ENCODE data around the gene NOX3.

Gene NOX3

DNA sequence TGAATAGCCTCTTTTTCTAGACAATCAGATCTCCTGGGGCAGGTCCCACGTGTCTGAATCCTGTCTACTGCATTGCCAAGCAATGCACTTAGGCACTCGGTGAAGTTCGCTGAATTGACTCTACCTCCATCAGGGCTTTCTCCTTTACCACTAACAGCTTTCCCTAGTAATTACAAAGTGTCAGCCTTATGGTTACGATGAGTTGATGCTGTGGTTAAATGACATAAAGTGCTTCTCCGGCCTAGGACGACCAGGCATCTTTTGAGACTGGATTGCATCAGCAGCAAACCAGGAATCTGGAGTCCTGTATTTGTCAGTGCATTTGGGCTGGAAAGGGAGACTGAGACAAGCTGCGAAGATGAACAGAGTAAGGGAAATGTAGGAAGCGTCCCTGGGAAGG is 21.5 kb downstream of the NOX3 start:
- DNase-seq = no peak

DNA sequence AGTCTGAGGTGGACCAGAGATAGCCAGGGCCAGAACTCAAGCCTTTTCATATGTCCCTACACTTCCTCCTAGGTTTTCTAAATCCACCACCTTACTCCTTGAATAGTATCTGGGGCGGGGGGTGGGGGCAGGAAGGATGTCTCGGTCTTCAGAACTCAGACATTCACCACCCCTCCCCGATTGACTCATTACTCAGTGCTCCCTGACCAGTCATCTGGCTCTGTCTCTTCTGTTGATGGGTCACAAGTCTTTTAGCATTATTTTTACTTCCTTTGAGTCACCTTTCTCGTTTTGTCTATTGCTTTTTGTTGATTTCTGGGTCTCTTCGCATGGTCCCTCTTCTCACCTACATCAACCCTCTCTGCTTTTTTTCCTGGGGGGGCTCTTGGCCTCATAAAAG is 23.3 kb downstream of the NOX3 start:
- no peak for DNase-seq

DNA sequence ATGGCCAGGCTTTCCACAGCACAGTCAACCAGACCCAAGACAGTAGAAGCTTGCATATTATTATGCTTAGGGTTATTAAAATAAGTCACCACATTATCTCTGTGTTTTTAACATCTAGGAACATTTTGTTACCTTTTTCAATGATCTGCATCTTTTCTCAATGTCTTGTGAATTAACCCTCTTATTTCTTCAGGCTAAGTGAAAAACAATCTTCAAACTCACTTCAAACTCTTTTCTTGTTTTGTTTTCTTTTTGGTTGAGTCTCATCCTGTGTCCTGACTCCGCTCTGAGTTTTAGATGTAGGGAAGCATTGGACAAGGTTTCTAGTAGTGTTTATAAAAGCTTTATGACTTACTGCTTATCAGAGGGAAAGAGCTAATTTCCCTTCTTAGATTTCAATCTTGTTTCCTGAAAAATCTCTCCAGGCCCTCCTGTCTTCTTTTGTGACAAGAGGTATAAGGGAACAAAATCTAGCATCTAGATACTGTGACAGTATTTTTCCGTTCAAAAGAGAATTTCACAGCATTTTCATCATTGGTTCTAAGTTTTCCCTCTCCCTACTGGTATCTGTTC is 26.2 kb downstream of the NOX3 start:
- DNase-seq = no peak

DNA sequence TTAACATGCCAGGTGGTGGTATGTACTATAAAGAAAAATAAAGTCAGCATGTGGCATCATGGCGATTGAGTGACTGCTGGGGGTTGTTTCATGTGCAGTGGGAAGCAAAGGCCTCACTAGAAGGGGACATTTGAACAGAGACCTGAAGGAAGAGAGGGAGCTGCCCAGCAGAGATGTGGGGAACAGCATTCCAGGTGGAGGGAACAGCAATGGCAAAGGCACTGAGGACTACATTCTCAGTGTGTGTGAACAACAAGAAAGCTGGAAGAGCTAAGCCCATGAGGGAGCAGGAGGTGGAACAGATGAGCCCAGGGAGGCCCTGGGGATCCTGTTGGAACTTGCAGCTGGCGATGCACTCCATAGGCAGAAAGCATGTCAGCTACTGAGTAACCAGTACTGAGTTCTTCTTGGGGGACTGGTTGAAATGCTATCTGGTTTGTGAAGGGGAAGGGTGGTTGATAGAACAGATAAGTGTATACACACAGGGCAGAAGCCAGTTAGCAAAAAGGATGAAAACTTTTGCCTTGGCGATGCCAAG is 29.2 kb downstream of the NOX3 start:
- no peak for DNase-seq

DNA sequence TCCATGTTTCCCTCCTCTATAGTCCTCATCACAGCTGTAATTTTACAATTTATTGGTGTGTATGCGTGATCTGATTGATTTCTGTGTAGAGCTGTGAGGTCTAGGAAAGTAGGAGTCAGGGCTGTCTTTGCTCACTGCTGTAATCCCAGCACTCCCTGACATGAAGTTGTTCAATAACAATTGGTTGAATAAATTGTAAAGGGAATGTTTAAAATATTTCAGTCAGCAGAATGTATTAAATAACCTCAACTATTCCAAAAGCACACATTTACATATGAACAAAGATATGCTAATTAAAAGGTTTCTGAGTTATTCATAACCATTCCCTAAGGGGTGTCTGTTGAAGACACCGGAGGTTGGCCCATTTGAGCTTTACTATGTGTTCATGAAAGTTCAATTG is 31.5 kb downstream of the NOX3 start:
- DNase-seq = no peak

DNA sequence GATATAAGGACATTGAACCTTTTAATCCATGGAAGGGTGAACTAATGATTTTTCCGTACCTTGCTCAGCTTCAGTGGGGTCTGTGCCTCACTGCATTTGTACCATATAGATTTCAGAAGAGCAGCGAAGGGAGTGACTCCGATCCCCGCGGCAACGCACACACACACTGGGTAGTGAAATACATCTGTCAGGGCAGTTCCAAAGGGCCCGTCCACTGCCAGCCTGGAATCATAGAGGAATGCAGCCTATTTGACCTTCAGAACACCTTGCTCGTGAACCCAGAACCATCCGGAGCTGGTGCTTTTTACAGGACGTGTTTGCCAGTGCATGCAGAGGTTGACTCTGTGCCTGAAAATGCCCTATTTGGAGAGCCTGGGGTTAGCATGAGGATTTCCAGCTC is 33.0 kb downstream of the NOX3 start:
- DNase-seq = no peak

DNA sequence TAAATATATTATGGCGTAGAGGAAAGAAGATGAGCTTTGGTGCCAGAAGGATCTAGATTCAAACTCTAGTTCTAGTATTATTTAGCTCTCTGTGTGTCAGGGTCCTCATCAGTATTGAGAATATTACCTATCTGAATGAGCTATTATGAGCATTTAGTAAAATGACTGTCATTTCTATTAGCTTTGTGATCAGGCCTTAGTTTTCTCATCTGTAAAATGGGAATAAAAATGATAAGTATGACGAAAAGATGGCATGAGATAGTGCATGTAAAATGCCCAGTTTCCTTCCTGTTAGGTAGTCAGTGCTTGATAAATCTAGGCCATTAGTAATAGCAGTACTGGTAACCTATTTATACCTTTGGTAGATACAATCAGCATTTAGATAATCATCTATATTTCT is 35.1 kb downstream of the NOX3 start:
- DNase-seq = no peak

DNA sequence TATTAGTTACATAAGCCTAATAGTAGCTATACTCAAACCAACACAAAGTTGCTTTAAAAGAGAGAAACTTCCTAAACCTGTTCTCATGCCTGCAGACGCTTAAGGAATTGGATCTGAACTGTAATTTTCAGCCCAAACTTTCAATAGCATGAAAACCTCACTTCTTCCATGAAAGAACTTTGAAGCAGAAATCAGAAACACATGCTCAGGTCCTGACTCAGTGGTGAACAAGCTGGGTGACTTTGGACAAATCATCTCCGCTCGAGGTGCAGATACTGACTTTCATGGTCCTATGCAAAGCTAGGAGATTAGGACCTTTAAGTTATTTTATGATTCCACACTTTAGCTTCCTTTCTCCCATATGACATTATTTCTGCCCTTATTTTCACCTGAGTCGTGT is 36.5 kb downstream of the NOX3 start:
- DNase-seq = no peak

DNA sequence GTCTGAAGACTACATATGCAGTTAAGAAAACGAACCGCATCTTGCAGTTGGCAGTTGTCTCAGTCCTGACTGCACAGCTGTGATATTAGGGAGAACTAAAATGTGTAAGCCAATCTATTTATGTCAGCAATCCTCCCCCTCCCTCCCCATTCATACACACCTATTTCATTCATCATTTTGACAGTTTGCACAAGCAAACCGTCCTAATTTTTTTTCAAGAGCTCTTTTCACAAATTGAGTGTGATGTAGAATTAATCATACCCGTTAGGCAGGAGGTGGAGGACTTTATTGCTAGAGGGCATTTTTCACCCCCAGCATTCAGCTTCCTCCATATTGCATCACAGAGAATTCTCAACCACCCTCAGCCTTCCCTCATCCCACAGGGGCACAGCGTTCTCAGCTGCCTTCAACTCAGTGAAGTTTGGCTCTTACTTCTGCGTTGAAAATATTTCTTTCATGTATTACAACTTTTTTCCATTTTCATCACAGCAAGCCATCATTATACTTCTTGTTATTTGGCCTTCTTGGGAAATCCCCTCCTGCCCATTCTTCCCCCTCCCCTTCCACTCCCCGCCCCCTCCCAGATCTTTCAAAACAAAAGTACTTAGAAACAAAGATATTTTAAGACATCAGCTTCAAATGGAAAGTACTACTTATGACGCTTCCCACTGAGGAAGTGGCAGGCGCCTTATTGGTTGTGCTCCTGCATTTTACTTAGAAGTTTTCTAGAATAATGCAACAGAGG is 37.5 kb downstream of the NOX3 start:
- peak; percentile 54 to 80 for DNase-seq

DNA sequence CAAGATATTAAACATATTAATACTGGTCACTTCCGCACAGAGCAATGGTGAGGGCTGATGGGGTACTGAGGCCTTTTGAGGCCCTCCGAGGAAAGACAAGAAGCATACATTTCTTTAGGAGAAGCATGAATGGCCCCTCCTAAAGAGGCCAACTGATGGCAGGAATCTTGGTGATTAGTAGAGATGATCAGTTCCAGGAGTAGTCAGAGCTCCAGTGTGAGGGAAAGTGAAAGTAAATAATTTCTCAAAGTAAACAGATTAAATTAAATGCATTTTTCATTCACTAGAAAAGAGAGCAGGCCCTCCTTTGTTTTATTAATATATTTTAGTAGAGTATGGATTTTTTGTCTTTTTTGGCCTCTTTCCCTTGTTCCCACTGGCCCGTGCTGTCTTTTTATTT is 38.2 kb downstream of the NOX3 start:
- DNase-seq = no peak

DNA sequence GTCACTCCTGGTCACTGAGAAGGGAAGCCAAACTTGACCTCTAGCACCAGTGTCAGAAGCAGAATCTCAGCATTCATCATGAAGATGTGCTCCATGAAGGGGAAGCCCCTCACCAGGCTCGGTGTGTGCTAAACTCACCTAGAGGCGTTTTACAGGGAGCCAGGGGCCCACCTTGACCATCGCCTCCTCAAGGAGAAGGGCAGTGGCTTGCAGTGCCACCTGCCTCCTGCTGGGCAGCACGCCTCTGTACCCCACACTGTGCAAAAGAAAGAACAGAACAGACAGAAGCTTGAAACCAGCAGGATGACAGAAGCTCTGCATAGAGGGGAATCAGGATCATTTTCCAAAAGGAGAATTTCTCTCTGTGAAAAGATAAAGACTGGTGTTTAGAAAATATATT is 39.7 kb downstream of the NOX3 start:
- no peak for DNase-seq

DNA sequence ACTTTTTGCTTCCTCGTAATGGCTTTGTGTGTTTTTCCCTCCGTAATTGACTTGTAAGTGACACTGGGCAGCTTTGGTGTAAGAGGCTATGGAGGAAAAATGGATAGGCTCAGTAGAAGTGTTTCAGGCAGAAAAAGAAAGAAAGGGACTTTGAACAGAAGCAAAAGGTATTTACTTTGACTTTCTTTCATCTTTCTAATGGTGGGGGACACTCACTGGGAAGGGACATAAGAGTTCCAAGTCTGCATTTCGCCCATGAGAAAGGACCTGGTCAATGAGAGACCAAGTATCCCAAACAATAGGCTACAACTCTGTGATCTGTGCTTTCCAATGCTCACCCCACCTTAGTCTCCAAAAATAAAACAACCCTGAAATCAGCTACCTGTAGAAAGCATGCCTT is 41.6 kb downstream of the NOX3 start:
- no peak for DNase-seq

DNA sequence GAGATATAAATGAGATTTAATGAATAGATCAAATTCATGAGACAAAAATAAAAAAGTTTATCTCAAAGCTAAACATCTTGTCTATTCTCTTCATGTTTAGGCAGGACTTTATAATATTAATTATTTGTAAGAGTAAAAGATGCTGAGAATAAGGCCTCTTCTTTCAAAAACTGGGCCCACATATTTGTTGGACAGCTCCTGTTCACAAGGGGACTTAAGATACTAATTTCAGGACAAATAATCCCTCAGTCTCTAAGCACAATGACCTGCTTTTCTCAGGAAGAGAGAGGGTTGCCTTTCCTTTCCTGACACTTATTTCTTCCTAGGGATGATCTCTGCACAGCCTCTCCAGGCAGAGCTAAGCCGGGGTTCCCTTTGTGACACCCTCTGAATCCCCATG is 43.3 kb downstream of the NOX3 start:
- DNase-seq = no peak

DNA sequence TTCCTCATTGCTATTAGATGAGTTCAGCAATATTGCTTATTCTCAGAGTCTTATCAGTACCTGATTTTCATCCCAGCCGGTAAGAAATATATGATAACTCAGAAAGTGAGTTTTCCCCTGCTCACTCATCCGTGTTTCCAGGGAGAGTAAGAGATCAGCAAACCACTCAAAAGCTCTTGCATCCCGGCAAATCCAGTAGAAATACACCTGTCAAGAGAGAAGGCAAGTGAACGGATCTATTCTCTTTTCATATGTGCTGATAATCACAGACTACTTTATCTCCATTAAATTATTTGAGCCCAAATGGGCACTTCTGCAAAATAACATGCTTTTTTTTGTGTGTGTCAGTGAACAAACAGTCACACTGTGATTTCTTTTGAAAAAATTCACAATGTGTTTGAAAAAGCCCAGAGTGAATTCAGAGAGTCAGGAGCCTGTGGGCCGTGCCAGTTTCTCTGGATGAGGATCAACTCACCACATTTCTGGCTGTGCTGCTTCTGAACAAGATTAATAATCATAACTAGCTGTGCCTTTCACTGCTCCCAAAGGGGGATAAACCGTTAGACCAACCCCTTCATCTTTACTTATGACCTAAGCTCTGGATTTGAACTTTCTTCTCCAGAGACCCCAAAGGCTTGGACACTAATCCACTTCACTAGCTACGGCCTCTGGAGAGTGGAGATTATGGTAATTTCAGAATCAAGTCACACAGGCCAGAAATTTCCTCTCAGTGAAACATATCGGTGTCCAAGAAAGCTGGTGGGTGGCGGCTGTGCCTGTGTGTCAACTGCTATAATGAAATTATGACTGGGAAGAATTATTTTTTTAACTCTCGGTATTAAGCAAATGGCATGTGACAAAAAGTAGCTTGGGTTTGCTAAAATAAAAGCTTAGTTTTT is 44.2 kb downstream of the NOX3 start:
- no peak for DNase-seq

DNA sequence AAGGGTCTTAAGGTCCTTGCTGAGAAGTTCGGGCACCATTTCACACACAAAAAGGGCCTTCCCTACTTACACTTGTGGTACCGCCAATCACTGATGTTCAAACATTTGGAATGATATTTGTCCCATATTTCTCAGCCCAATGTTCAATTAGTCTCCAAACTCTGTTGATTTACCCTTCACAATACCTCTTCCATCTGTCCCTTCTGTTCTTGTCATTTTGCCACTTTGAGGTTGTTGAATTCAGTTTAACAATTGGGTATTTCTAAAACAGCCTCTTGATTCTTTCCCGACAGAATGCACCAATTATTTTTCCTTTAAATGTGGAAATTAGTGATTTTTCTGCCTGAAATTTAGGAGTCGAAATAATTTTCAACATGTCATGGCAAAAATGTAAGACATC is 46.2 kb downstream of the NOX3 start:
- DNase-seq = no peak

DNA sequence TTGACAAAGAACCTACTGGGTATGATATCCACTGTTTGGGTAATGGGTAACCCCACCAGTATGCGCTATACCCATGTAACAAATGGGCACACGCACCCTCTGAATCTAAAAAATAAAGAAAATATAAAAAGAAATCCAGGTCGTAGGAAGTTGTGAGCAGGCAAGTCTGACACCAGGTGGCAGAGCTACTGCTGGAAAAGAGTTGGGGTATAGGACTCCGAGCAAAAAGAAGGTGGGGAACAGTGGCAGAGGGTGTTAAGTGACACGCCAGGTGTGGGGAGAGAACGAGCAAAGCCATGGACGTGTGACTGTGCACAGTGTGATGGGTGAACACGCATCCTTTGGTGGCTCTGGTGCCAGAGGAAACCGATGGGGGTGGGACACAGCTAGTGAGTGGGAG is 46.7 kb downstream of the NOX3 start:
- DNase-seq = no peak

DNA sequence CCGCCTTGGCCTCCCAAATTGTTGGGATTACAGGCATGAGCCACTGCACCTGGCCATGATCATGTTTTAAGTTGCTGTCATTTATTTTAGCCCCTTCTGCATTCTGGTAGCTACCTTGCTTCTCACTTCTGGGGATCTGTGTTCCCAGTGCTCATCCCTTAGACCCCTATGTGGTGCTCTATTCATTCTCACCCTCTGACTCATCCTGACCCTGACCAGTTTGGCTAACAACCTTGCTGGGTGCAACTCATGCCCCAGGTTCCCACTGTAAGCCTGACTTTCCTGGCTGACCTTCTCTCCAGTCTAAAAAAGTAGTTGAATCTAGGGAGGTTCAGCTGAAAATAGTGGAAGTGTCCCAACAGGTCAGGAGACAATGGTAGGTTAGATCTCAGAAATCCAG is 47.4 kb downstream of the NOX3 start:
- no peak for DNase-seq

DNA sequence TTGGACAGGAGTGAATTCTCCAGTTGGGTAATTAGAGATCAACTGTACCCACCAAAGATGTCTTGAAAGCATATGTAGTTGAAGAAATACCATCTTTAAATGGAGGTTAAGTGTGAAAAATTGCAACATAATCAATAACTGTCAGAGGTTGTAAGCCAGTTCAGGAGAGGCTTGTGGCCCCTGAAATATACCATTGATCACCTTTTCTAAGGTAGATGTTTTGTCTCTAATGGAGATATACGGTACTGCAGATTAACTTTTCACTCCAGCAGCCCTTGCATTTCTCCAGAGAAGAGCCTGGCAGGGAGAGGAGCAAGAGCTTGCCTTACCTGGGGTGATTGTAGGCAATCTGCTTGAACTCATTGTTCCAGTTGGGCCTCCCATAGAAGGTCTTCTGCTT is 48.8 kb downstream of the NOX3 start:
- no peak for DNase-seq

DNA sequence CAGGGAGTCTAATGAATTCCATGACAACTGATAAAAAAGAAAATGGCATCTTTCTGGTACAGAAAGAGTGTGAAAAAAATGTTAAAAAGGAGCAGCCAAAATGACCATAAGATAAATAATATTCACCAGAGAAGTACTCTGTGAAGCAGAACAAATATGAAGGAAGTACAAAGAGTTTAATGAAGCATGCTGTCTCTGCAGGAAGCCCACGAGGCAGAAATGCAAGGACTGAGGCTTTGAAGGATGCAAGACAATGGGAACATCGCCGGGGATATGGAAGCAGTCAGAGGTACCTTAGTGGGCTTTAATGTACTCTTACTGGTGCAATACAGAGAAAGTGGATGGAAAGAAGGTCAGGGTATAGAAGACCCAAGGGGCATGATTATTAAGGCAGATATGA is 50.7 kb downstream of the NOX3 start:
- DNase-seq = no peak

DNA sequence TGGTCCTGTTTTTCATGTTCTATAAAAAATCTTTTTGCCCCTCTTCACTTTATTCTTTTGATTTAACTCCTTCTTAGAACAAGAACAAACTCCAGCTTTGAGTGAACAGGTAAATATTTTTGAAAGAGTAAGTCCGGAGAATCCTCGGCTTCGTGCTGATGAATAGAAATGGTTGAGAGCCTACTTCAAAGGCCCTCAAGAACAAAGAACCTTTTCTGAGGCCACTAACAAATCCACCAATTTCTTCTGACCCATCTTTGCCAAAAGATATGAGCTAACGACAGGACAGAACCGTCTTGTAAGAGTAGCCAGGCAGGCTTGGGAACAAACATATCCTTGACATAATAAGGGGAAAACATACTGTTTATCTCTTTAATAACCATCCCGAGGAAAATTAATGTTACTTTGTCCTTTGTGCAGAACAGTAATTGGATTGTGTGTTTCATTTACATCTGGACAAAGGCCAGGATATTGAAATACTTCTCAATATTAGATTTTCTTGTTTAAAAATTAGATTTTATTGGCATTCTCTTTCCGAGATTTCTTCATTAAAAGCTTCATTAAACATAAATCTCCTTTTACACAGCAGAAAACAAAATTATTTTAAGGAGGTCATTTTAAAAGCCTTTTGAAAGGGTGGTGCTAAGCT is 52.9 kb downstream of the NOX3 start:
- no peak for DNase-seq

DNA sequence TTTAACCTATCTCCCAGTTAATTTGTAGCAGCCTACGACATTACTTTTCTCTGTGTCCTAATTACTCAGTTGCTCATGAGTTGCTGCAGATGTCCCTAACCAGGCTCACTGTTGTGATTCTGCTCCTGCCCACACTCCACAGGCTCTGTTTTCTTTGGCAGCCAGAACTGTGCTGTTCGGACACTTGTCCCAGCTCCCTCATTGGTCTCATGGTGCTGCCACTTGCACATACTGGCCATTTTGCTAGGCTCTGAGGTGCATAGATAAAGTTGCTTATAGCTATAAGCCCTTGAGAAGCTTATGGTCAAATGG is 55.0 kb downstream of the NOX3 start:
- no peak for DNase-seq

DNA sequence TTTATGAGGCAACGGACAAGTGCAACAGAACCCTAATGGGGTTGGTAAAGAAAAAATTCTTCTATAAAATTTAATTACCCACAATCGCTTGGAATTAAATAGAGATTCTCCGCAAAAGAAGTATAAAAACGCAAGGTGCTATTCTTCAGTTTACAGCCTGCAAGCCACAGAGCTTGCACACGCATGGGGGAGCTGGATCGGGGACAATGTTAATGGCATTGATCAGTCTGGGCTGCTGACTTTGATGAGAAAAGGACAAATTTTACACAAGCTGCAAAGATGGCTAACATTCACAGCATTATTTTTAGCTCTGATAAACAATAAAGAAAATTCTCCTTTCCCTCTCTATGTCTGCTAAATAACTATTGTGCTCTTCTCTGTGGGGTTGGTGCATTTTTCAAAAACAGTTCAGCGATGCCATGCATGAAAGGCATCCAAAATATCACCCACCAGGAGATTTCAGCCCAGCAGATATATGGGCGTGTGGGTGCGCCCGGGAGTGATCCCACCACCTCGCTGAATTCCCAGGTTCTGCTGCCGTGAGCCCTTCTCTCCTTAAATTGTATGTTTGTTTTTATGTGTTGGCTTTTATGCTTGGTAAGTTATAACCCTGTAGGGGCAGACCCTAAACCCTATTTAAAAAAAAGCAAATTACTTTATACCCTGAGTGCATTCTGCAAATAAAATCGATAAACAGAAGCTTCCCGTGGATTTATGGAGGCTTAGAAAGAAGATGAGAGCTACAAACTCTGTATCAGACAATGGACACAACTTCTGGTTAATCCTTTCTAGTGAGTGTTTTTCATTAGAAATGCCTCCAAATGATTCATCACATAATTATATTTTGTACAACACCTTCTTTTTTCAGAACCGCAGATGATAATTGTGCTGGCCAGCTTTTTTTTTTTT is 55.6 kb downstream of the NOX3 start:
- DNase-seq = no peak
